ENCODE results near the gene MSANTD7. TPM values are rescaled to one million over a fixed set of nuclear protein-coding genes. Genes with fewer than 3 reads are reported as not detected.

MSANTD7 gene
- total and polyA plus RNA-seq, 4 experiments from 2014 or later: 6.5 to 17.0 (median 12.3) TPM

DNA sequence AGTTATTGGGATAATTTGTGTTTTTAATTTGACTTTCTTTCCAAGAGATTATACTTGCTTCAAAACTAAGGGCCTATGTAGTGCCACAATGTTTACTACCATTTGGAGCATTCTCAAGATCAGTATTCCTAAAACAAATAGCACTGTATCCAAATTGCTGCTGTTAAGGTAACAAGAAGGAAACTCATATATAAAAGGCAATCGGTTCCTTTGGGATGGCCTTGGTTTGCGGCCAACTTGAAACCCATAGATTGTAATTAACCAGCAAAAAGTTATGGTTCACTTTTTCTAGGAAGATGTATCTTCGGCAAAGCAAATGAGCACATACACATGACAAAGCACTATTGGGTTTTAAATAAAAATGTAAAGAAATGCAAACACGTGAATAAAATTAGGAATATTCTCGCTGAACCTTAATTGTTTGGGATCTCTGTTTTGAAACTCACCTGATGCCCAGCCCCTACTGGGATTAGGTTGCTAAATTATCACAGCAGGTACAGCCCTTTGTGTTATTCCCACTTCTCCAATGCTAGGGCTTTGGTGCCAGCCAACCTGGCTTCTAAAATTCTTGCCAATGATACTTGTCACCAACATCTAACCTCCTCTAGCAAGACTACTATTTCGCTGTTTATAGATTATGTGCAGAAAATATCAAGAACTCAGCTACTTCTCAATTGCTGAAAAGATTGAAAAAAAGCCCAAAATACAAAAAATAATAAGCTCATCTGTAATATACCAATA is 16.3 kb upstream of the MSANTD7 start:
- Histone ChIP-seq H3K27ac (ENCODE audit: low read depth, low read length) (no peak overlapping the region), H3K4me3 (ENCODE audit: low read length in 2 of 2) (no peak overlapping the region), H3K4me1 (ENCODE audit: insufficient read depth, low read length) (no peaks in the 10 kb centered on the region), H3K27me3 (ENCODE audit: insufficient read depth, low read length) (no peaks in the 10 kb centered on the region), H3K36me3 (ENCODE audit: insufficient read depth, low read length) (no peaks in the 10 kb centered on the region), H3K9me3 (ENCODE audit: control insufficient read depth in 1 of 2, low read length in 2 of 2) (no peaks in the 10 kb centered on the region)
- no peak overlapping the region for H3K4me3 Mint-ChIP-seq
- H3K27ac Mint-ChIP-seq: no peak overlapping the region
- H3K27me3 Mint-ChIP-seq: no peaks in the 10 kb centered on the region
- intact Hi-C loops (cut with micrococcal nuclease): loop anchor here (5.0 kb wide), 1 partner anchor 520 kb away; no protein-coding TSS in a partner anchor
- ChIA-PET POLR2A (ENCODE audit: partially characterized antibody) (interaction anchor here (2.1 kb wide), 1 partner anchor 284 kb away, joined by 8 read pairs; no protein-coding TSS in a partner anchor), CTCF (ENCODE audit: partially characterized antibody) (interaction anchor here (0.9 to 3.4 kb wide), 13 partner anchors 15 to 625 kb away, joined by 4 to 45 read pairs (median 9); partner anchors contain the start of genes CDNF, HSPA14 and MSANTD7)
- DNase-seq: no peak
- H3K4me1 Mint-ChIP-seq: peaks cover 0 to 14% (median 4%) of the 10 kb centered on the region in 4 donors
- H3K36me3 Mint-ChIP-seq: no peaks in the 10 kb centered on the region
- H3K9me3 Mint-ChIP-seq: no peaks in the 10 kb centered on the region

- intact Hi-C loops (cut with micrococcal nuclease): loop anchor here (1.0 to 5.0 kb wide), 5 partner anchors 263 to 626 kb away; no protein-coding TSS in a partner anchor
- H3K4me1 Mint-ChIP-seq: peaks cover 0 to 14% (median 4%) of the 10 kb centered on the region in 4 donors
- no peaks in the 10 kb centered on the region for H3K36me3 Mint-ChIP-seq
- Histone ChIP-seq H3K27ac (ENCODE audit: low read depth, low read length) (no peak overlapping the region), H3K36me3 (ENCODE audit: insufficient read depth, low read length) (no peaks in the 10 kb centered on the region), H3K4me1 (ENCODE audit: insufficient read depth, low read length) (no peaks in the 10 kb centered on the region), H3K4me3 (ENCODE audit: low read length in 2 of 2) (no peak overlapping the region), H3K27me3 (ENCODE audit: insufficient read depth, low read length) (no peaks in the 10 kb centered on the region), H3K9me3 (ENCODE audit: control insufficient read depth in 1 of 2, low read length in 2 of 2) (no peaks in the 10 kb centered on the region)
- peak in 4 of 5 donors; percentile 39 to 56 (median 41) for DNase-seq
- no peaks in the 10 kb centered on the region for H3K9me3 Mint-ChIP-seq
- CTCF ChIA-PET (ENCODE audit: partially characterized antibody): interaction anchor here (0.7 to 3.4 kb wide), 21 partner anchors 9 to 1039 kb away, joined by 3 to 45 read pairs (median 5); partner anchors contain the start of genes CDNF, HSPA14 and MSANTD7
- POLR2A ChIA-PET (ENCODE audit: partially characterized antibody): interaction anchor here (1.4 to 2.1 kb wide), 2 partner anchors 14 to 286 kb away, joined by 8 read pairs; partner anchors contain the start of genes CDNF, HSPA14 and MSANTD7
- H3K27ac Mint-ChIP-seq: peak overlapping the region in 2 of 7 donors; percentile 18 to 72
- H3K4me3 Mint-ChIP-seq: no peak overlapping the region
- H3K27me3 Mint-ChIP-seq: no peaks in the 10 kb centered on the region
Observed at GRCh38 chr10:14822879-14823755, 15.0 kb upstream of the MSANTD7 start.

DNA sequence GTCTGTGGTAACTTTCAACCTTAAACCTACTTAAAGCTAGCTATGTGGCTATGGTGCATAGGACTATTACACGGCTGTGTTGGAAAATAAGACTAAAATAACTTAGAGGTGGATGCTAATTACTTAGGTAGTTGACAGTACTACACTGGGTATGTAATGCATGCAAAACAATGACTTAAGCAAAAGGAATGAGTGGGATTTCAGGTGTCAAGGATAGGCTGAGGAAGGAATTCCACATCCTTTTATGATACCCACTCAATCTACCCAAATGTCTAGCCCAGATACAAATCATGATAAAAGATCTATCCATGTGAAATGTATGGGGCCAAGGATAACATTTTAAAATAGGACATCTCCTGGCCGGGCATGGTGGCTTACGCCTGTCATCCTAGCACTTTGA is 14.1 kb upstream of the MSANTD7 start:
- POLR2A ChIA-PET (ENCODE audit: partially characterized antibody): interaction anchor here (1.4 kb wide), 1 partner anchor 14 kb away, joined by 8 read pairs; the partner anchor contains the start of genes CDNF, HSPA14 and MSANTD7
- no peaks in the 10 kb centered on the region for H3K36me3 ChIP-seq (ENCODE audit: insufficient read depth, low read length)
- H3K4me1 ChIP-seq (ENCODE audit: insufficient read depth, low read length): no peaks in the 10 kb centered on the region
- H3K27ac ChIP-seq (ENCODE audit: low read depth, low read length): no peak overlapping the region
- Mint-ChIP-seq H3K27me3 (no peaks in the 10 kb centered on the region), H3K27ac (no peak overlapping the region), H3K4me3 (no peak overlapping the region), H3K36me3 (no peaks in the 10 kb centered on the region), H3K4me1 (peaks cover 0 to 14% (median 4%) of the 10 kb centered on the region in 4 donors), H3K9me3 (no peaks in the 10 kb centered on the region)
- no peaks in the 10 kb centered on the region for H3K27me3 ChIP-seq (ENCODE audit: insufficient read depth, low read length)
- CTCF ChIA-PET (ENCODE audit: partially characterized antibody): interaction anchor here (0.7 to 3.4 kb wide), 12 partner anchors 13 to 627 kb away, joined by 3 to 45 read pairs (median 10); partner anchors contain the start of genes CDNF, HSPA14 and MSANTD7
- intact Hi-C loops (cut with micrococcal nuclease): loop anchor here (1.0 to 5.0 kb wide), 5 partner anchors 264 to 627 kb away; no protein-coding TSS in a partner anchor
- no peak overlapping the region for H3K4me3 ChIP-seq (ENCODE audit: low read length in 2 of 2)
- no peaks in the 10 kb centered on the region for H3K9me3 ChIP-seq (ENCODE audit: control insufficient read depth in 1 of 2, low read length in 2 of 2)
- no peak for DNase-seq

DNA sequence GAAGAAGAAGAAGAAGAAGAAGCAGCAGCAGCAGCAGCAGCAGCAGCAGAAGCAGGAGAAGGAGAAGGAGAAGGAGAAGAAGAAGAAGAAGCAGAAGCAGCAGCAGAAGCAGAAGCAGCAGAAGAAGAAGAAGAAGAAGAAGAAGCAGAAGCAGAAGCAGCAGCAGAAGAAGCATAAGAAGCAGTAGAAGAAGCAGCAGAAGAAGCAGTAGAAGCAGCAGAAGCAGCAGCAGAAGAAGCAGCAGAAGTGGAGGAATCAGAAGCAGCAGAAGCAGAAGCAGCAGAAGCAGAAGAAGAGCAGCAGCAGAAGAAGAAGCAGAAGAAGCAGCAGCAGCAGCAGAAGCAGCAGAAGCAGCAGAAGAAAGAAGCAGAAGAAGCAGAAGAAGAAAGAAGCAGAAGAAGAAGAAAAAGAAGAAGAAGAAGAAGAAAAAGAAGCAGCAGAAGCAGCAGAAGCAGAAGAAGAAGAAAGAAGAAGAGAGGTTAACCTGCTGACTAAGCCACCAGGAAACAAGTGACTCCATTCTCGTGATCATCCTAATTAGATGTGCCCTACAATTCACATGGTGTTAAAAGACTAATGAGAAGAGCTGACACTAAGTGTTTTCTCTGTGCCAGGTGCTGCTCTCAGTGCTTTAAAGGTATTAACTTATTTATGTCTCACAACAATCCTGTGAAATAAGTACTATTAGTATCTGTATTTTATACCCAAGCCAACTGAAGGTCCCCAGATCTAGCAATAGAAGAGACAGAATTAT is 11.9 kb upstream of the MSANTD7 start:
- Mint-ChIP-seq H3K27ac (peak overlapping the region in 3 of 7 donors; percentile 9 to 81 (median 81)), H3K36me3 (no peaks in the 10 kb centered on the region), H3K27me3 (no peaks in the 10 kb centered on the region), H3K4me3 (no peak overlapping the region), H3K9me3 (no peaks in the 10 kb centered on the region), H3K4me1 (peaks cover 0 to 10% (median under 1%) of the 10 kb centered on the region in 4 donors)
- Histone ChIP-seq H3K9me3 (ENCODE audit: control insufficient read depth in 1 of 2, low read length in 2 of 2) (no peaks in the 10 kb centered on the region), H3K36me3 (ENCODE audit: insufficient read depth, low read length) (no peaks in the 10 kb centered on the region), H3K27ac (ENCODE audit: low read depth, low read length) (no peak overlapping the region), H3K27me3 (ENCODE audit: insufficient read depth, low read length) (no peaks in the 10 kb centered on the region), H3K4me3 (ENCODE audit: low read length in 2 of 2) (no peak overlapping the region), H3K4me1 (ENCODE audit: insufficient read depth, low read length) (no peaks in the 10 kb centered on the region)
- CTCF ChIA-PET (ENCODE audit: partially characterized antibody): interaction anchor here (0.8 to 1.2 kb wide), 2 partner anchors 326 to 1042 kb away, joined by 4 to 5 read pairs; no protein-coding TSS in a partner anchor
- DNase-seq: no peak
- intact Hi-C loops (cut with micrococcal nuclease): no loop called here
- POLR2A ChIA-PET (ENCODE audit: partially characterized antibody): no interaction called here

- CTCF ChIA-PET (ENCODE audit: partially characterized antibody): no interaction called here
- H3K4me3 Mint-ChIP-seq: no peak overlapping the region
- Histone ChIP-seq H3K27me3 (ENCODE audit: insufficient read depth, low read length) (no peaks in the 10 kb centered on the region), H3K36me3 (ENCODE audit: insufficient read depth, low read length) (no peaks in the 10 kb centered on the region), H3K27ac (ENCODE audit: low read depth, low read length) (no peak overlapping the region), H3K9me3 (ENCODE audit: control insufficient read depth in 1 of 2, low read length in 2 of 2) (no peaks in the 10 kb centered on the region), H3K4me3 (ENCODE audit: low read length in 2 of 2) (no peak overlapping the region), H3K4me1 (ENCODE audit: insufficient read depth, low read length) (peaks cover 11% of the 10 kb centered on the region)
- intact Hi-C loops (cut with micrococcal nuclease): no loop called here
- peaks cover 5 to 12% of the 10 kb centered on the region in 2 donors for H3K36me3 Mint-ChIP-seq
- H3K9me3 Mint-ChIP-seq: no peaks in the 10 kb centered on the region
- POLR2A ChIA-PET (ENCODE audit: partially characterized antibody): no interaction called here
- no peaks in the 10 kb centered on the region for H3K27me3 Mint-ChIP-seq
- no peak for DNase-seq
- no peak overlapping the region for H3K27ac Mint-ChIP-seq
- peaks cover 6 to 13% (median 12%) of the 10 kb centered on the region in 4 donors for H3K4me1 Mint-ChIP-seq
Observed at GRCh38 chr10:14833106-14833505, 5.0 kb upstream of the MSANTD7 start.

DNA sequence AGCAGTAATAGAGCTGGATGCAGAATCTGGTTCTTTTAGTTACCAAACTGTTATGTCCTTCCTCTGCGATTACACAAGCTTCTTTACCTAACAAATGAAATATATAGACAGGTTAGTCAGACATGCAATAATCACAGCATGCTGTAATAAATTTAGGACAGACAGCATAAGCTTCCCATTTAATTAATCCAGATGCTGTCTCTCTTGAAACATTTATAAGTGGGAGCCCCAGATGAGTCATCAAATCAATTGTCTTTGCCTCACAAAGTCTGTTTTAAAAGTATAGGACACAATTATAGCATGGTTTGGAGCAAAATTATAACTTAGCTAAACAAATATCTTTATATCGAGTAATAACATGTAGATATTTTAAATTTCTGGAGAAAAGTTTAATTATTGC is 1.9 kb upstream of the MSANTD7 start:
- no peak overlapping the region for H3K27ac Mint-ChIP-seq
- CTCF ChIA-PET (ENCODE audit: partially characterized antibody): interaction anchor here (1.2 to 4.4 kb wide), 7 partner anchors 9 to 337 kb away, joined by 3 to 20 read pairs (median 6); partner anchors contain the start of gene SUV39H2
- no peaks in the 10 kb centered on the region for H3K27me3 Mint-ChIP-seq
- no peak overlapping the region for H3K4me3 ChIP-seq (ENCODE audit: low read length in 2 of 2)
- no peaks in the 10 kb centered on the region for H3K9me3 ChIP-seq (ENCODE audit: control insufficient read depth in 1 of 2, low read length in 2 of 2)
- H3K27ac ChIP-seq (ENCODE audit: low read depth, low read length): no peak overlapping the region
- intact Hi-C loops (cut with micrococcal nuclease): loop anchor here (5.0 kb wide), 3 partner anchors 249 to 649 kb away; no protein-coding TSS in a partner anchor
- no peak for DNase-seq
- no peaks in the 10 kb centered on the region for H3K36me3 ChIP-seq (ENCODE audit: insufficient read depth, low read length)
- H3K4me1 Mint-ChIP-seq: peaks cover 14 to 33% (median 24%) of the 10 kb centered on the region in 4 donors
- H3K9me3 Mint-ChIP-seq: no peaks in the 10 kb centered on the region
- POLR2A ChIA-PET (ENCODE audit: partially characterized antibody): interaction anchor here (0.8 to 3.1 kb wide), 4 partner anchors 15 to 253 kb away, joined by 3 to 17 read pairs (median 10); partner anchors contain the start of gene DCLRE1C
- H3K4me1 ChIP-seq (ENCODE audit: insufficient read depth, low read length): peaks cover 26% of the 10 kb centered on the region
- peak overlapping the region in 1 of 8 donors; percentile 10 for H3K4me3 Mint-ChIP-seq
- H3K27me3 ChIP-seq (ENCODE audit: insufficient read depth, low read length): no peaks in the 10 kb centered on the region
- peaks cover 16 to 27% of the 10 kb centered on the region in 2 donors for H3K36me3 Mint-ChIP-seq
